GM15510 (cell line): Measurements from ENCODE around the gene OPRL1.
A peak's percentile ranks its signal among the peaks of the same experiment; 100 is the strongest.

Experiments
- POLR2A ChIP-seq: IDR thresholded peaks from 3 replicates; pipeline ENCODE4 v1.6.1; 2011; ENCODE audit warnings: borderline replicate concordance; ENCODE audit not compliant: insufficient read length; ENCODE audit errors: extremely low read depth

The OPRL1 gene

GRCh38 chr20:64072498-64073063 is 7.3 kb upstream of the OPRL1 start:
- no peak for TF ChIP-seq POLR2A

- no peak for TF ChIP-seq POLR2A
Observed at GRCh38 chr20:64073476-64074183, 6.3 kb upstream of the OPRL1 start.

GRCh38 chr20:64074184-64074789 is 5.6 kb upstream of the OPRL1 start:
- no peak for TF ChIP-seq POLR2A

- no peak for TF ChIP-seq POLR2A
Observed at GRCh38 chr20:64074963-64075362, 4.9 kb upstream of the OPRL1 start.

GRCh38 chr20:64075556-64075955 is 4.3 kb upstream of the OPRL1 start:
- no peak for TF ChIP-seq POLR2A

- TF ChIP-seq POLR2A = no peak
Observed at GRCh38 chr20:64076061-64076997, 3.6 kb upstream of the OPRL1 start.

GRCh38 chr20:64077094-64077493 is 2.8 kb upstream of the OPRL1 start:
- TF ChIP-seq POLR2A = peak; percentile 47

- TF ChIP-seq POLR2A = no peak
Observed at GRCh38 chr20:64077541-64077875, 2.4 kb upstream of the OPRL1 start.

- no peak for TF ChIP-seq POLR2A
Observed at GRCh38 chr20:64077876-64078551, 1.9 kb upstream of the OPRL1 start.

- TF ChIP-seq POLR2A = no peak
Observed at GRCh38 chr20:64078934-64079272, 979 bp upstream of the OPRL1 start.

GRCh38 chr20:64079273-64080012 is 439 bp upstream of the OPRL1 start, which contains the start of gene RGS19:
Gene RGS19 (minus strand): TSS chr20:64079518. CDS start chr20:64076886, 2,632 bp downstream.
- TF ChIP-seq POLR2A = peak; percentile 45

GRCh38 chr20:64080813-64081623 is 1.1 kb downstream of the OPRL1 start:
- no peak for TF ChIP-seq POLR2A

GRCh38 chr20:64081624-64081964 is 1.7 kb downstream of the OPRL1 start:
- no peak for TF ChIP-seq POLR2A
